HEK293T (cell line): ENCODE measurements around the gene ARL8A.

Experiments
- CTCF ChIA-PET: fragments of 350-600 bp; formaldehyde crosslinking; extraction: SDS; loops from one replicate; lab custom pipeline; 2021; ENCODE audit warnings: antibody characterized with exemption, inconsistent platforms; lab: Yijun Ruan, JAX
- POLR2A ChIA-PET: fragments of 350-600 bp; formaldehyde crosslinking; extraction: SDS; loops from one replicate; lab custom pipeline; 2020; ENCODE audit warnings: antibody characterized with exemption, inconsistent platforms; lab: Yijun Ruan, JAX
- DNase-seq: peaks from one replicate; pipeline ENCODE4 v3.0.0; 2012; ENCODE audit warnings: mixed read lengths; ENCODE audit errors: extremely low spot score
- ARNT ChIP-seq: fragments of 450-650 bp; IDR thresholded peaks from 2 replicates; pipeline ENCODE4 v1.6.1; 2017; ENCODE audit warnings: mild to moderate bottlenecking
- BHLHE40 ChIP-seq: fragments of 450-650 bp; IDR thresholded peaks from 2 replicates; pipeline ENCODE4 v1.6.1; 2016; ENCODE audit warnings: mild to moderate bottlenecking, moderate library complexity, borderline replicate concordance
- CTBP1 ChIP-seq: fragments of 450-650 bp; IDR thresholded peaks from 2 replicates; pipeline ENCODE4 v1.6.1; 2016; ENCODE audit warnings: borderline replicate concordance
- ELF4 ChIP-seq: fragments of 450-650 bp; IDR thresholded peaks from 2 replicates; pipeline ENCODE4 v1.6.1; 2017; ENCODE audit warnings: antibody characterized with exemption
- FOXA1 ChIP-seq: fragments of 450-650 bp; IDR thresholded peaks from 2 replicates; pipeline ENCODE4 v1.6.1; 2016; ENCODE audit warnings: mild to moderate bottlenecking
- FOXK2 ChIP-seq: fragments of 450-650 bp; IDR thresholded peaks from 2 replicates; pipeline ENCODE4 v1.6.1; 2016; ENCODE audit warnings: mild to moderate bottlenecking
- FOXM1 ChIP-seq: fragments of 450-650 bp; IDR thresholded peaks from 2 replicates; pipeline ENCODE4 v1.6.1; 2017; ENCODE audit warnings: mild to moderate bottlenecking, borderline replicate concordance
- HDGF ChIP-seq: fragments of 450-650 bp; IDR thresholded peaks from 2 replicates; pipeline ENCODE4 v1.6.1; 2017; ENCODE audit warnings: antibody characterized with exemption, borderline replicate concordance
- L3MBTL2 ChIP-seq: fragments of 450-650 bp; conservative IDR thresholded peaks from 2 replicates; pipeline ENCODE4 v1.6.1; 2016; ENCODE audit warnings: mild to moderate bottlenecking
- LEF1 ChIP-seq: fragments of 450-650 bp; IDR thresholded peaks from 2 replicates; pipeline ENCODE4 v1.6.1; 2017; ENCODE audit warnings: mild to moderate bottlenecking, borderline replicate concordance
- NFRKB ChIP-seq: fragments of 450-650 bp; IDR thresholded peaks from 2 replicates; pipeline ENCODE4 v1.6.1; 2016; ENCODE audit warnings: mild to moderate bottlenecking, moderate library complexity
- PKNOX1 ChIP-seq: fragments of 450-650 bp; IDR thresholded peaks from 2 replicates; pipeline ENCODE4 v1.6.1; 2016
- SP1 ChIP-seq: fragments of 450-650 bp; IDR thresholded peaks from 2 replicates; pipeline ENCODE4 v1.6.1; 2017
- SUZ12 ChIP-seq: fragments of 450-650 bp; IDR thresholded peaks from 2 replicates; pipeline ENCODE4 v1.6.1; 2016; ENCODE audit warnings: mild to moderate bottlenecking
- TARDBP ChIP-seq: fragments of 450-650 bp; IDR thresholded peaks from 2 replicates; pipeline ENCODE4 v1.6.1; 2016
- ZNF384 ChIP-seq: fragments of 450-650 bp; IDR thresholded peaks from 2 replicates; pipeline ENCODE4 v1.6.1; 2016

The ARL8A gene

GRCh38 chr1:202107321-202107761 lies 37.2 kb downstream of the ARL8A start:
- ChIA-PET CTCF (interaction anchor here (1.0 kb wide), 1 partner anchor 10 kb away, joined by 5 read pairs; no protein-coding TSS in a partner anchor), POLR2A (no interaction called here)
- DNase-seq = no peak
- no peak for TF ChIP-seq CTBP1
- TF ChIP-seq NFRKB = no peak
- no peak for TF ChIP-seq L3MBTL2
- TF ChIP-seq SP1 = no peak
- TF ChIP-seq TARDBP = no peak
- TF ChIP-seq FOXK2 = no peak
- TF ChIP-seq ARNT = no peak
- no peak for TF ChIP-seq ELF4
- TF ChIP-seq HDGF = no peak
- no peak for TF ChIP-seq FOXM1
- TF ChIP-seq ZNF384 = no peak
- no peak for TF ChIP-seq SUZ12
- TF ChIP-seq LEF1 = no peak
- TF ChIP-seq BHLHE40 = no peak
- TF ChIP-seq PKNOX1 = no peak
- TF ChIP-seq FOXA1 = no peak

- DNase-seq = no peak
- POLR2A ChIA-PET = no interaction called here
- no peak for TF ChIP-seq SUZ12
- no peak for TF ChIP-seq CTBP1
- no peak for TF ChIP-seq HDGF
- no peak for TF ChIP-seq SP1
- TF ChIP-seq FOXM1 = no peak
- CTCF ChIA-PET = no interaction called here
Measured at GRCh38 chr1:202106340-202107254, 37.9 kb downstream of the ARL8A start.

GRCh38 chr1:202105571-202106339 lies 38.8 kb downstream of the ARL8A start:
- TF ChIP-seq L3MBTL2 (no peak), SUZ12 (no peak), LEF1 (no peak), BHLHE40 (no peak), ZNF384 (no peak), HDGF (no peak), FOXA1 (no peak), FOXK2 (no peak), TARDBP (no peak), CTBP1 (no peak), ELF4 (no peak), ARNT (no peak), PKNOX1 (no peak), SP1 (no peak), FOXM1 (no peak), NFRKB (no peak)
- CTCF ChIA-PET = no interaction called here
- DNase-seq = no peak
- POLR2A ChIA-PET = interaction anchor here (0.7 kb wide), 1 partner anchor 71 kb away, joined by 3 read pairs; no protein-coding TSS in a partner anchor

- ChIA-PET POLR2A (no interaction called here), CTCF (interaction anchor here (0.6 kb wide), 1 partner anchor 10 kb away, joined by 3 read pairs; no protein-coding TSS in a partner anchor)
- TF ChIP-seq PKNOX1 (no peak), ELF4 (no peak), FOXK2 (no peak), ZNF384 (no peak), CTBP1 (no peak), LEF1 (no peak), FOXM1 (no peak), FOXA1 (no peak), SP1 (no peak), L3MBTL2 (no peak), BHLHE40 (no peak), SUZ12 (no peak), ARNT (no peak), NFRKB (no peak), TARDBP (no peak), HDGF (no peak)
Measured at GRCh38 chr1:202104073-202104472, 40.5 kb downstream of the ARL8A start.

GRCh38 chr1:202101184-202101583 lies 43.4 kb downstream of the ARL8A start:
- no peak for DNase-seq
- POLR2A ChIA-PET = no interaction called here
- TF ChIP-seq TARDBP (no peak), FOXA1 (no peak), CTBP1 (no peak), BHLHE40 (no peak), L3MBTL2 (no peak), SUZ12 (no peak)
- CTCF ChIA-PET = interaction anchor here (0.9 kb wide), 1 partner anchor 34 kb away, joined by 3 read pairs; no protein-coding TSS in a partner anchor

More at GRCh38 chr1:202104073-202104472, 40.5 kb downstream of the ARL8A start:
- no peak for DNase-seq
